ENCODE results near the gene SLC29A1.
"Not testable (repeated sequence)": the region's sequence is repeated elsewhere in the genome, so short reads cannot be mapped to it uniquely, and the experiment has no call there.

SLC29A1 gene

GRCh38 chr6:44223319-44224028 is at the start of gene SLC29A1:
Gene SLC29A1, plus strand, starts transcription at chr6:44223595. Its CDS starts 3,719 bp downstream, at chr6:44227314.
- in situ Hi-C loops (cut with MboI; ENCODE audit: low sequenced_read_pairs): no loop called here

GRCh38 chr6:44176130-44176761 is 47.1 kb upstream of the SLC29A1 start:
- in situ Hi-C loops (cut with MboI; ENCODE audit: low sequenced_read_pairs): no loop called here

GRCh38 chr6:44176762-44177509 is 46.5 kb upstream of the SLC29A1 start:
- in situ Hi-C loops (cut with MboI; ENCODE audit: low sequenced_read_pairs): no loop called here

- in situ Hi-C loops (cut with MboI; ENCODE audit: low sequenced_read_pairs): no loop called here
These were observed 45.5 kb upstream of the SLC29A1 start for GRCh38 chr6:44177691-44178423.

GRCh38 chr6:44178424-44179071 is 44.8 kb upstream of the SLC29A1 start:
- in situ Hi-C loops (cut with MboI; ENCODE audit: low sequenced_read_pairs): no loop called here

GRCh38 chr6:44179072-44179536 is 44.3 kb upstream of the SLC29A1 start:
- in situ Hi-C loops (cut with MboI; ENCODE audit: low sequenced_read_pairs): no loop called here

- in situ Hi-C loops (cut with MboI; ENCODE audit: low sequenced_read_pairs): no loop called here
These were observed 43.7 kb upstream of the SLC29A1 start for GRCh38 chr6:44179648-44180047.

- in situ Hi-C loops (cut with MboI; ENCODE audit: low sequenced_read_pairs): no loop called here
These were observed 43.0 kb upstream of the SLC29A1 start for GRCh38 chr6:44180406-44180805.

- in situ Hi-C loops (cut with MboI; ENCODE audit: low sequenced_read_pairs): no loop called here
These were observed 42.5 kb upstream of the SLC29A1 start for GRCh38 chr6:44180886-44181285.

GRCh38 chr6:44181784-44182183 is 41.6 kb upstream of the SLC29A1 start:
- in situ Hi-C loops (cut with MboI; ENCODE audit: low sequenced_read_pairs): not testable (repeated sequence)

GRCh38 chr6:44182911-44183390 is 40.4 kb upstream of the SLC29A1 start:
- in situ Hi-C loops (cut with MboI; ENCODE audit: low sequenced_read_pairs): no loop called here

- in situ Hi-C loops (cut with MboI; ENCODE audit: low sequenced_read_pairs): no loop called here
These were observed 39.6 kb upstream of the SLC29A1 start for GRCh38 chr6:44183783-44184182.

- in situ Hi-C loops (cut with MboI; ENCODE audit: low sequenced_read_pairs): not testable (repeated sequence)
These were observed 38.0 kb upstream of the SLC29A1 start for GRCh38 chr6:44185356-44185755.

- in situ Hi-C loops (cut with MboI; ENCODE audit: low sequenced_read_pairs): no loop called here
These were observed 37.3 kb upstream of the SLC29A1 start for GRCh38 chr6:44185953-44186634.

GRCh38 chr6:44186635-44187025 is 36.8 kb upstream of the SLC29A1 start:
- in situ Hi-C loops (cut with MboI; ENCODE audit: low sequenced_read_pairs): no loop called here

GRCh38 chr6:44188819-44189218 is 34.6 kb upstream of the SLC29A1 start:
- in situ Hi-C loops (cut with MboI; ENCODE audit: low sequenced_read_pairs): no loop called here

- in situ Hi-C loops (cut with MboI; ENCODE audit: low sequenced_read_pairs): no loop called here
These were observed 34.1 kb upstream of the SLC29A1 start for GRCh38 chr6:44189257-44189656.

- in situ Hi-C loops (cut with MboI; ENCODE audit: low sequenced_read_pairs): no loop called here
These were observed 32.7 kb upstream of the SLC29A1 start for GRCh38 chr6:44190715-44191114.

GRCh38 chr6:44192428-44193041 is 30.9 kb upstream of the SLC29A1 start:
- in situ Hi-C loops (cut with MboI; ENCODE audit: low sequenced_read_pairs): no loop called here

All from HL-60/S4 (cell line).